NAMALWA (cell line): ENCODE data around the gene PDE12.
A peak's percentile ranks its signal among the peaks of the same experiment; 100 is the strongest.
"Not testable (repeated sequence)": the region's sequence is repeated elsewhere in the genome, so short reads cannot be mapped to it uniquely, and the experiment has no call there.

Experiments used
- DNase-seq: peaks from one replicate; pipeline ENCODE4 v3.0.0-alpha.2; 2015; ENCODE audit warnings: low spot score

PDE12 gene

GRCh38 chr3:57586778-57587177 lies 30.7 kb downstream of the PDE12 start:
- DNase-seq: no peak

GRCh38 chr3:57587905-57588304 lies 31.8 kb downstream of the PDE12 start:
- no peak for DNase-seq

- no peak for DNase-seq
Observed at GRCh38 chr3:57592306-57592705, 36.2 kb downstream of the PDE12 start.

GRCh38 chr3:57594144-57594543 lies 38.1 kb downstream of the PDE12 start:
- DNase-seq: no peak

GRCh38 chr3:57594576-57594975 lies 38.5 kb downstream of the PDE12 start:
- no peak for DNase-seq

- peak; percentile 46 for DNase-seq
Observed at GRCh38 chr3:57596495-57597126, 40.5 kb downstream of the PDE12 start.

- DNase-seq: peak; percentile 97
Observed at GRCh38 chr3:57597127-57597923, 41.3 kb downstream of the PDE12 start, which contains the start of gene ARF4. Gene ARF4, minus strand, starts transcription at chr3:57597344. Its CDS starts 204 bp downstream, at chr3:57597140.

- peak; percentile 12 for DNase-seq
Observed at GRCh38 chr3:57598765-57599360, 42.8 kb downstream of the PDE12 start.

- no peak for DNase-seq
Observed at GRCh38 chr3:57600195-57600594, 44.1 kb downstream of the PDE12 start.

GRCh38 chr3:57604971-57605370 lies 48.9 kb downstream of the PDE12 start:
- no peak for DNase-seq

GRCh38 chr3:57605683-57606082 lies 49.6 kb downstream of the PDE12 start:
- DNase-seq: no peak

GRCh38 chr3:57611870-57612269 lies 55.8 kb downstream of the PDE12 start:
- not testable (repeated sequence) for DNase-seq

GRCh38 chr3:57616233-57616632 lies 60.2 kb downstream of the PDE12 start:
- DNase-seq: no peak
